SIG-M5 treated with dmso at 0.1 percent for 504 hours (cell line): ENCODE measurements around the gene MAST4.

Experiments
- DNase-seq: peaks from one replicate; lab custom pipeline; 2025; ENCODE audit not compliant: unreplicated experiment; lab: John Stamatoyannopoulos, UW

Gene MAST4

DNA sequence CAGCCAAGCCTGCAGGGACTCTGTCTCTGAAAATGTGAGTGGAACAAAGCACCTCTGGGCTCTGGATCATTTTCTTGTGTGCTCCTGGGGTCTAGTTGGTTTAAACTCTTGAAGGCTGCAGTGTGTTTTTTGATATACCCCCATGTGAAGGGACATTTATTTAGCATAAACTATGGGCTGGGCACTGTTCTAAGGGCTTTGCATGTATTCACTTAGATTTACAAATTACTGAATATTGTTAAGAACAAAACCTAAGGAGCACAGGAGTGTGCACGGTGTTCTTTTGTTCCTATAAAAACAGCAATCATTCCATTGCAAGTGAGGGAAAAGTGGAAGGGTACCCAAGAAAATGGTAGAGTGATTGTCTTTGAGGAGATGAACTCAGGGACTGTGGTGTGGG is 620.4 kb downstream of the MAST4 start:
- no peak for DNase-seq
